M059J (cell line): ENCODE measurements around the gene IFITM5. TPM values are rescaled to one million over a fixed set of nuclear protein-coding genes. Genes with fewer than 3 reads are reported as not detected.

Experiments used
- DNase-seq: peaks from one replicate; pipeline ENCODE4 v3.0.0-alpha.2; 2012; ENCODE audit warnings: low read depth
- total RNA-seq: library from RNA; depleted of rRNA; stranded (reverse); fragments of >200 nt; shearing (Covaris generic); gene quantifications from 2 replicates; pipeline ENCODE4 v1.2.3, GENCODE V29; 2014; rRNA removed

IFITM5 gene
- total RNA-seq, 1 experiment from 2014 or later: not detected

DNA sequence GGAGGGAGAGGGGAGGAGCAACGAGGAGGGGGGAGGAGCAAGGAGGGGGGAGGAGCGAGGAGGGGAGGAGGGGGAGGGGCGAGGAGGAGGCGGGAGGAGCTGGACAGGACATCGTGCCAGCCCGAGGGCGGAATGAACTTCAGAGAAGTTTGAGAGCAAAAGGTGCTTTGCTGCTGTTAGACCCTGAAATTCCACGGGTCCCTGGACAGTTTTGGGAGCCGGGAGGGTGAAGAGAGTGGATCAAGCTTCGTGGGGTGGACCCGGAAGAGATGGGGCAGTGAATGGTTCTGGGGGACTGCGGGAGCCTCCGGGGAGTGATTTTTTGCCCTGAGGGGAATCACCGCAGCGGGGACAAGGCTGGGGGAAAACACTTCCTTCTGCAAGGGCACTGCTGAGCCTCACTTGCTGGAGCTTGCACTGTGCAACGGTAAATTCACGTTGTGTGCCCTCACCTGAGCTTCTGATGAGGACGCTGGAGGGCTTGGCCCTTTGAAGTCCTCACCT lies 31.8 kb downstream of the IFITM5 start:
- no peak for DNase-seq

- DNase-seq: no peak
These were observed 32.5 kb downstream of the IFITM5 start for GRCh38 chr11:266676-267439.

DNA sequence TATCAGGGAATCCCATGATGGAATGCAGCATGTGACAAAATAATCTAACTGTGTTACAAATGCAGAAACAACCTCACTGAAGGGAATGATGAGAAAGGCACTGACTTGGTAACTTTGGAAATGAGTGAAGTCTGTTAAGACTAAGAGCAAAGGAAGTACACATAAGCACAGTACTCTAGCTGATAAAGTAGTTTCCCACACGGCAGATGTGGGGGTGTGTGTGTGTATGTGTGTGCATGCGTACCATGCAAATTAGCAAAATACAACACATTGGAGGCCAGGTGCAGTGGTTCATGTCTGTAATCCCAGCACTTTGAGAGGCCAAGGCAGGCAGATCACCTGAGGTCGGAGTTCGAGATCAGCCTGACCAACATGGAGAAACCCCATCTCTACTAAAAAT lies 37.7 kb downstream of the IFITM5 start:
- no peak for DNase-seq

DNA sequence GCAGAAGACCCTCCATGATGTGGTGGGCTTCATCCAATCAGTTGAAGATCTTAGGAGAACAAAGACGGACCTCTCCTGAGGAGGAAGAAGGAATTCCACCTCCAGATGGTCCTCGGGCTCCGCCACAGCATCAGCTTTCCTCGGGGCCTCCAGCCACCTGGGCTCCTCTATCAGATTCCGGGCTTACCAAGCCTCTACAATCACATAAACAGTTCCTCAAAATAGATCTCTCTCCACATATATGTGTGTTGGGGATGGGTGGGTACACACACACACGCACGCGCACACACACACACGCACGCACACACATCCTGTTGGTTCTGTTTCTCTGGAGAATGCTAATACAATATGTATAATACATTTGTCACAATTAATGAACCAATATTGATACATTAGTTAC lies 39.9 kb downstream of the IFITM5 start:
- no peak for DNase-seq

DNA sequence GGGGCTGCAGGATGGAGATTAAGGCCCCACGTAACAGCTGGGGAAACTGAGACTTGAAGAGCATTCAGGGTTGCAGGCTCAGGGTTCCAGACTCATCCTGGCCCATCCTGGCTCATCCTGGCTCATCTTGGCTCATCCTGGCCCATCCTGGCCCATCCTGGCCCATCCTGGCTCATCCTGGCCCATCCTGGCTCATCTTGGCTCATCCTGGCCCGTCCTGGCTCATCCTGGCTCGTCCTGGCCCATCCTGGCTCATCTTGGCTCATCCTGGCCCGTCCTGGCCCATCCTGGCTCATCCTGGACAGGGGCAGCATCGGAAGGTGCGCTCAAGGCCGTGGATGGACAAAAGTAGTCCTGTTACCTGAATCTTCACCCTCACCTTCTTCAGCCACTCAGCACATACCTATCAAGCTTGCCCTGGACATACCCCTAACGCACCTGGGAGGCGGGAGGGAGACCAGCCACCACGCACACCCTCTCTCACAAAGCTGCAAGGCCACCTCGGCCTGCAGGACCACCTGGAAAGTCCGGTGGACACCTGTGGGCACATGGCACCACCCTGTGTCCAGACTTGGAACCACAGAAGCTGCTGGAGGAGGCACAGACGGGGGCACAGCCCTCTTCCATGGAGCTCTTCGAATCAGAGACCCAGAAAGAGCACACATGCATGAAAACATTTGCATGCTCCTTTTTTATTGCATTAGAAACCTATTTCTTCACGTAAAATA lies 41.4 kb downstream of the IFITM5 start:
- DNase-seq: peak; percentile 17

- DNase-seq: no peak
These were observed 42.2 kb downstream of the IFITM5 start for GRCh38 chr11:256952-257737.

- no peak for DNase-seq
These were observed 43.5 kb downstream of the IFITM5 start for GRCh38 chr11:255816-256215.

DNA sequence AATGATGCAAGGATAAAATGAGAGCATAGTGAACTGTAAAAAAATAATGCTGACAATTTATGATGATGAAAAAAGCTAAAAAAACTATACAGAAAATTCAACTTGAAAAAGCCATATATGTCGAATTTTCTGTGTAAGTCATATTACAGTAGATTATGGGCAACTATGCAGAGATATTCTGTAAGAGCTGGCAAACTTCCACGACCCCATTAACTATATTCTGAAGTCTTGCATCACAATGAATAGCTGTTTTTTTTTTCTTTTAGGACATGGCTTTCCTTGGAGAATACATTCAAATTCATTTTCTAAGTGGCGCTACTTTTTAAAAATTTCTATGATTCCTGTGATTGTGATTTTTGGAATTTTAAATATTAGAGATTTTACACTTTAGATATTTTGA lies 44.1 kb downstream of the IFITM5 start:
- DNase-seq: no peak

DNA sequence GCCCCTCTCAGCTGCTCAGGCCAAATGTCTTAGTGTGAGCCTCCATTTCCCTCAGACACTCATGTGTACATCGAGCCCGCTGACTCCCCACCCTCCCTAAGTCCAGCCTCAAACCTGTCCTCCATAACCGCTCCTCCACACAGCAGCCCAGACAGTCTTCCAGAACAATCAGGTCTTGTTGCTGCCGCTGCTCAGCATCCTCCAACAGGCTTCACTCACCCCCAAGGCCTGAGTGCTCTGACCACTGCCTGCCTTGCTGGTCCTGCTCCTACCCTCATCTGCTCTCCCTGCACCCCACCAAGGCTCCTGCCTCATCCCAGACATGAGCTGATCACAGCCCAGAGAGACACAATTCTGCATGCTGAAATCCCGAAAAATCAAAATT lies 45.4 kb downstream of the IFITM5 start:
- DNase-seq: no peak

- DNase-seq: peak; percentile 17
These were observed 46.0 kb downstream of the IFITM5 start for GRCh38 chr11:253160-253885.

- DNase-seq: no peak
These were observed 46.7 kb downstream of the IFITM5 start for GRCh38 chr11:252666-253065.

DNA sequence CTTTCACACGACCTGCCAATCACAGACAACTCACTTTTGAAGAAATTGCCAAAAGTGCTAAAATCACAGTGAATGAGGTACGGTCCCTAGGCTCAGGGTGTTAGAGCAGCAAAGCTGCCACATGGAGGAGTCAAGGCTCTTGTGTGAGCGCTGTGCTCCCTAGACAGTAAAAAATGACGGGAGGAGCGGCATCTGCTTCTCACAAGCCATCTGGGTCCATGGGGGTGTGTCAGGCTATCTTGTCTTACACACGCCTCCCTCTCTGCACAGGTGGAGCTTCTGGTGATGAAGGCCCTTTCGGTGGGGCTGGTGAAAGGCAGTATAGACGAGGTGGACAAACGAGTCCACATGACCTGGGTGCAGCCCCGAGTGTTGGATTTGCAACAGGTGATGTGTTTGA lies 47.8 kb downstream of the IFITM5 start:
- DNase-seq: no peak

GRCh38 chr11:250740-251299 lies 48.5 kb downstream of the IFITM5 start:
- peak; percentile 40 for DNase-seq

GRCh38 chr11:250274-250673 lies 49.1 kb downstream of the IFITM5 start:
- no peak for DNase-seq

GRCh38 chr11:249062-249461 lies 50.3 kb downstream of the IFITM5 start:
- no peak for DNase-seq

Other genes starting within 250 kb of the IFITM5 start
- not detected in 2 replicates for gene SCGB1C1, start 106.4 kb downstream of the IFITM5 start, total RNA-seq
- gene BET1L, start 92.1 kb downstream of the IFITM5 start, total RNA-seq: 28.9 and 30.5 TPM in 2 replicates
- 171 and 178 TPM in 2 replicates for gene RIC8A, start 91.8 kb downstream of the IFITM5 start, total RNA-seq
- gene SIRT3, start 63.2 kb downstream of the IFITM5 start, total RNA-seq: 10.8 and 12.5 TPM in 2 replicates
- gene PSMD13, start 62.5 kb downstream of the IFITM5 start, total RNA-seq: 162 and 239 TPM in 2 replicates
- not detected in 2 replicates for gene NLRP6, start 21.1 kb downstream of the IFITM5 start, total RNA-seq
- 5.2 and 8.5 TPM in 2 replicates for gene PGGHG, start 10.4 kb downstream of the IFITM5 start, total RNA-seq
- gene IFITM2, start 8.3 kb upstream of the IFITM5 start, total RNA-seq: 80.0 and 89.8 TPM in 2 replicates
- gene IFITM1, start 14.5 kb upstream of the IFITM5 start, total RNA-seq: 1,883 and 3,156 TPM in 2 replicates
- 821 and 984 TPM in 2 replicates for gene IFITM3, start 21.3 kb upstream of the IFITM5 start, total RNA-seq
- 2.8 and 9.4 TPM in 2 replicates for gene B4GALNT4, start 70.0 kb upstream of the IFITM5 start, total RNA-seq
- gene PKP3, start 94.7 kb upstream of the IFITM5 start, total RNA-seq: 7.9 and 10.6 TPM in 2 replicates
- gene SIGIRR, start 115.5 kb upstream of the IFITM5 start, total RNA-seq: 2.5 and 3.4 TPM in 2 replicates
- 0.20 TPM in 1 of 2 replicates, not detected in the other for gene ANO9, start 142.5 kb upstream of the IFITM5 start, total RNA-seq
- gene PTDSS2, start 150.8 kb upstream of the IFITM5 start, total RNA-seq: 27.5 and 35.5 TPM in 2 replicates
- 169 and 259 TPM in 2 replicates for gene RNH1, start 207.7 kb upstream of the IFITM5 start, total RNA-seq
- gene HRAS, start 236.1 kb upstream of the IFITM5 start, total RNA-seq: 56.9 and 110 TPM in 2 replicates
- gene LRRC56, start 238.0 kb upstream of the IFITM5 start, total RNA-seq: 0.25 and 0.34 TPM in 2 replicates